GM04504 (cell line): Measurements from ENCODE around the gene RABEP2.
"Not testable (repeated sequence)": the region's sequence is repeated elsewhere in the genome, so short reads cannot be mapped to it uniquely, and the experiment has no call there.

Experiments
- DNase-seq: peaks from one replicate; pipeline ENCODE4 v3.0.0-alpha.2; 2012; ENCODE audit warnings: low read depth

Gene RABEP2, protein sequence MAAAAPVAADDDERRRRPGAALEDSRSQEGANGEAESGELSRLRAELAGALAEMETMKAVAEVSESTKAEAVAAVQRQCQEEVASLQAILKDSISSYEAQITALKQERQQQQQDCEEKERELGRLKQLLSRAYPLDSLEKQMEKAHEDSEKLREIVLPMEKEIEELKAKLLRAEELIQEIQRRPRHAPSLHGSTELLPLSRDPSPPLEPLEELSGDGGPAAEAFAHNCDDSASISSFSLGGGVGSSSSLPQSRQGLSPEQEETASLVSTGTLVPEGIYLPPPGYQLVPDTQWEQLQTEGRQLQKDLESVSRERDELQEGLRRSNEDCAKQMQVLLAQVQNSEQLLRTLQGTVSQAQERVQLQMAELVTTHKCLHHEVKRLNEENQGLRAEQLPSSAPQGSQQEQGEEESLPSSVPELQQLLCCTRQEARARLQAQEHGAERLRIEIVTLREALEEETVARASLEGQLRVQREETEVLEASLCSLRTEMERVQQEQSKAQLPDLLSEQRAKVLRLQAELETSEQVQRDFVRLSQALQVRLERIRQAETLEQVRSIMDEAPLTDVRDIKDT

DNA sequence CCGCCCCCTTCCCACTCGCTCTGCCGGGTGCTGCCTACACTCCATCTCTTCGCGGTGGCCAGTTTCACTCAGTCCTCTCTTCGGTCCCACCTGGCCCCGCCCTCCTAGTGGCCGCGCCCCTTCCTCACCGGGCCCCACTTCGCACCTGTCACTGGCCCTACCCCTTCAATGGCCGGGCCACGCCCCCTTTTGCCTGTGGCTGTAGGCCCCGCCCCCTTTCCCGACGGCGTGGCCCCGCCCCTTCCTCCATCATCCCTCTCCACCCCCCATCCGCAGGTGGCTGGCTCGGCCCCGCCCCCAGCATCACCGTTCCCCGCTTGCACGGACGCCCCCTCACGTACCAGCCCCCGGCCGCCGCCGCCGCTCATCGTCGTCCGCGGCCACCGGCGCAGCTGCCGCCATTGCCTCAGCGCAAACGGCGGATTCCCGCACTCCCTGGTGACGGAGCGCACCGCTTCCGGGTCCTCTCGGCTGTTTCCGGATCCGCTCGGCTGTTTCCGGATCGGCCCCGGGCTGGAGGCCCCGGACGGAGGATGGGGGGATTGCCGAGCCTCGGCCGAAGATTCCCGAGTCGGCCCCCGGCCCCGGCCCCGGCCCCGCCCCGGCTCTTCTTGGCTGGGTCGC is at the start of gene RABEP2:
Gene RABEP2 (minus strand): TSS at position 477 of the 624 bp plus-strand sequence. CDS start 75 bp downstream, at position 402.
- peak; percentile 74 for DNase-seq

DNA sequence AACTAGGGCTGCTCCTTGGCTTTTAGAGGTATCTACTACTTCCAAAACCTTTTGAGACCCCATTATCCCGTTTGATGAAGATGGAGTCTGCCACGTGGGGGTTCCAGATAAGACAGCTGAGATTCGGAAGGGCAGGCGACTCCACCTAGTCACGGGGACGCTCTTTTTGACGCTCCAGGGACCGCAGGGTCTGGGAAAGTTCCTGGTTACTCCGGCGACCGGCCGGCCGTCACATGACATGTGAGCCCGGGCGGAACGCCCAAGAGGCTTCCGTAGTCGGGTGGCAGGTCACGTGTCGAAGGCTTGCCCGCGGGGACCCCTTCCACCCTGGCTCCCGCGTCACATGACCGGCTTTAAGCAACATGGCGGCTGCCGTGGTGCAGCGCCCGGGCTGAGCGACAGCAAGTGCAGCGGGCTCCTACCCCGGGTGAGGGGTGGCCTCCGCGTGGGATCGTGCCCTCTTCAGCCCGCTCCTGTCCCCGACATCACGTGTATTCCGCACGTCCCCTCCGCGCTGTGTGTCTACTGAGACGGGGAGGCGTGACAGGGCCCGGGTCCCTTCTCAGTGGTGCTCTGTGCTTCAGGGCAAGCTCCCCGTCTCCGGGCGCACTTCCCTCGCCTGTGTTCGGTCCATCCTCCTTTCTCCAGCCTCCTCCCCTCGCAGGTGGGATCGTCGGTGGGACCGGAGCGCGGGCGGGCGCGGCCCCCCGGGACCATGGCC is 49.6 kb upstream of the RABEP2 start, which contains the start of gene SPNS1:
Gene SPNS1 (plus strand): TSS at position 342 of the 721 bp plus-strand sequence. CDS start 374 bp downstream, at position 716.
- DNase-seq: peak; percentile 91

DNA sequence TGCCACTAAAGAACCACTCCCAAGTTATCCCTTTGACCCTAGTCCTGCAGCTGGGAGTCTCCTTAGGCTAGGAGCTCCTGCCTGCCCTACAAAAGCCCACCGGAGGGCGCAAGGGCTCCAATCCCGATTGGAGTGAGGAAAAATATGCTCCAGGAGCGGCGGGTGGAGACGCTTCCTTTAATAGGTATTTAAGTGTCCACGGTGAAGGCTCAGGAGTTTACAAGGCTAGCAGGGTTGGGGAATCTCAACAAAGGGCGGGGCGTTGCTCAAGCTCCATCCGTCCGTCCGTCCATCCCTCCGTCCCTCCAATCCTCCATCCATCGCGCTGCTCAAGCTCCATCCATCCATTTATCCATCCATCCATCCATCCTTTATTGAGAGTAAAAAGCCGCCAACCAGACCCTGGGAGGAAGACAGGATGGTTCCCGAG is 49.0 kb upstream of the RABEP2 start:
- DNase-seq: peak; percentile 45

DNA sequence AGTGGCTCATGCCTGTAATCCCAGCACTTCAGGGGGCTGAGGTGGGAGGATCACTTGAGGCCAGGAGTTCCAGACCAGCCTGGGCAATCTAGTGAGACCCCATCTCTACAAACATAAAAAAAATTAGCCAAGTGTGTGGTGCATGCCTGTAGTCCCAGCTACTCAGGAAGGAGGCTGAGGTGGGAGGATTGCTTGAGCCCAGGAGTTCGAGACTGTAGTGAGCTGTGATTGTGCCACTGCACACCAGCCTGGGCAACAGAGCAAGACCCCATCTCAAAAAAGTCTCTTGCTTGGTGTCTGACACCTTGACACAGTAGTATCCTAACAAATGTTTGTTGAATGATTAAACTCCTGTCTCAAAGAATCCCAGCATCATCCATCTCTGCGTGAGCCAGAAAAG is 44.7 kb upstream of the RABEP2 start:
- not testable (repeated sequence) for DNase-seq

DNA sequence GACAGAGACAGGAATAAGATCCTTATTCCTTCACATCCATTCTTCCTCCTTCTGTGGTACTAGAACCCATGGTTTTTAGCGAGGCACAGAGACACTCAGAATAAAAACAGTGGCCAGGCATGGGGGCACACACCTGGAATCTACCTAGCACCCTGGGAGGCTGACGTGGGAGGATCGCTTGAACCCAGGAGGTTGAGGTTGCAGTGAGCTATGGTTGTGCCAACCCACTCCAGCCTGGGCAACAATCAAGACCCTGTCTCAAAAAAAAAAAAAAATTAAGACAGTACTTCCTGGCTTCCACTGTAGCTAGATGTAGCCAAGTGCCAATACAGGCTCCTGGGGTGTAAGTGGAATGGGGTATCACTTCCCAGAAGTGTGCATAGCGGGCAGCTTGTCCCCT is 42.1 kb upstream of the RABEP2 start:
- no peak for DNase-seq

DNA sequence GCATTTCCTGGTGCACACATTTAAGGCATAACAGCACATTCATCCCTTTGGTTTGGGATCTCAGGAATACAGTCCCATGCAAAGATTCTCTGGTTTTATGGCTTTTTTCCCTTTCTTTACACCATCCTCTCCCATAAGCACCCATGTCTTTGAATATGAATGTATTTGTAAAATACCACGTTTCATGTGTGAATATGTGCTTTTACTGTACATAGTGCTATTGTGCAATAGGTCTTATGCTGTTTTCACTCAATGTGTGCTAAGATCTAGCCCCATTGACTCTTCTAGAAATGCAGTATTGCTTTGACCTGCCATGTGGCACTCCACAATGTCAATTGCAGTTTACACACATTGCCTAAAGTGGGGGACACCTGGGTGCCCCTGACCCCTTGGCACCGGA is 39.5 kb upstream of the RABEP2 start:
- no peak for DNase-seq

DNA sequence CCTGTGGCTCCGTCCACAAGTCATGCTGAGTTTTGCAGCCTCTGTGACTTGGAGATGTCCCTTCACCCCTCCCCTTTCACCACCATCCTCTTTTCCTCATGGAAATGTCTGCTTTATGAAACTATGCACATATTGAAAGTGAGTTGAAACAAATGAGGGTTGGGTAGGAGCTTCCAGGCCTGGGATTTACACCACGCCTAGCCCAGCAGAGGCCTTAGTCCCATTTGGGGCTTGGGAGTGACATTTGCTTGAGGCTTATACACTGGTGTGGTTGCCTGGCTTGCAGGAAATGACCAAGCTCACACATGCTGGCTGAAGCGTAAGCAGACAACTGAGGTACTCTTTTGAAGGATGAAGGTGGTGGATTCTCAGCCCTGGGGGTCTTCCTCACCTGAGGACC is 39.0 kb upstream of the RABEP2 start:
- no peak for DNase-seq

DNA sequence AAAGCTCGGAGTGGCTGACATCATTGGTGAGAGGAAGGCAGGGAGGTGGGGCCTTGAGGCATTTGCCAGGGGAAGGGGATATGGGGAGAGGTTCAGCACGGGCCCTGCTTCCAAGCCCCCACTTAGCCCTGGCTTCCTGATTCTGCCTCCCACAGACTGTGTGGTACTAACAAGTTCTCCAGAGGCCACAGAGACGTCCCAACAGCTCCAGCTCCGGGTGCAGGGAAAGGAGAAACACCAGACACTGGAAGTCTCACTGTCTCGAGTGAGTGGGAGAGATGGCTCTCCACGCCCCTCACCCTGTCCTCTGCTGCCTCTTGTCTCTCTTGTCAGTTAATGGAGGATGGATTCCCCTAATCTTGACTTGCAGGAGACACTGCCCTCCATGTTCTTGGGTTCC is 33.8 kb upstream of the RABEP2 start:
- no peak for DNase-seq

DNA sequence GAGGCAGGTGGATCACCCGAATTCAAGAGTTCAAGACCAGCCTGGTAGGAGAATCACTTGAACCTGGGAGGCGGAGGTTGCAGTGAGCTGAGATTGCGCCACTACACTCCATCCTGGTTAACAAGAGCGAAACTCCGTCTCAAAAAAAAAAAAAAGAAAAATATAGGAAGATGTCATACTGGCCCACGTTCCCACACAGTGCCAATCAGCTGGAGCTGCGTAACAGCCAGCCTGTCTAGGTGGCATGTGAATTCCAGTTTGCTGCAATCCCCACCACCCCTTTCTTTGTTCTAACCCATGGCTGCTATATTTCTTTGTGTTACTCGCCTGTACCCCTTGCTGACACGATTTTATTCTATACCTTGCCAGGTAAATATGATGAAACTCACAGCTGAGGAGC is 33.2 kb upstream of the RABEP2 start:
- no peak for DNase-seq

DNA sequence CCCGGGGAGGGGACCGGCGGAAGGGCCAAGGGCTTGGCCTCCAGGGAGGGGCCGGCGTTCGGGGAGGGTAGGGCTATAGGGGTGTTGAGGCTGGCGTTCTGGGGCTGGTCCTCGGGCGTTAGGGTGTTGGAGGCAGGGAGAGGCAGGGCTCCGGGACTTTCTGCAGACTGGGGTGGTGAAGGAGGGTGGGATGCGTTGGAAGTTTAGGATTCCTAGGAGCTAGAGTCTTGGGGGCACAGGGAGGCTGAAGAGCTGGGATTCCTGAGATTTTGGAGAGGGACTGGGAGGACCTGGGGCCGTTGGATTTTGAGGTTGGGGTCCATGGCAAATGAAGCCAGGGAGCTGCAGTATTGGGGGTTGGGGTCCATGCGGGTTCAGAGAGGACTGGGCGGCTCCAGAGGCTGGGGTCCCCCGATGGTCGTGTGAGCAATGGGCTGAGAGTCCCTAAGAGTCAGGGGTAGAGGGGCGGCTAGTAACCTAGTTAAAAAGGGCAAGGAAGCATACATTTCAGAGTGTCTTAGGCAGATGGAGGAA is 26.4 kb upstream of the RABEP2 start:
- DNase-seq: no peak

DNA sequence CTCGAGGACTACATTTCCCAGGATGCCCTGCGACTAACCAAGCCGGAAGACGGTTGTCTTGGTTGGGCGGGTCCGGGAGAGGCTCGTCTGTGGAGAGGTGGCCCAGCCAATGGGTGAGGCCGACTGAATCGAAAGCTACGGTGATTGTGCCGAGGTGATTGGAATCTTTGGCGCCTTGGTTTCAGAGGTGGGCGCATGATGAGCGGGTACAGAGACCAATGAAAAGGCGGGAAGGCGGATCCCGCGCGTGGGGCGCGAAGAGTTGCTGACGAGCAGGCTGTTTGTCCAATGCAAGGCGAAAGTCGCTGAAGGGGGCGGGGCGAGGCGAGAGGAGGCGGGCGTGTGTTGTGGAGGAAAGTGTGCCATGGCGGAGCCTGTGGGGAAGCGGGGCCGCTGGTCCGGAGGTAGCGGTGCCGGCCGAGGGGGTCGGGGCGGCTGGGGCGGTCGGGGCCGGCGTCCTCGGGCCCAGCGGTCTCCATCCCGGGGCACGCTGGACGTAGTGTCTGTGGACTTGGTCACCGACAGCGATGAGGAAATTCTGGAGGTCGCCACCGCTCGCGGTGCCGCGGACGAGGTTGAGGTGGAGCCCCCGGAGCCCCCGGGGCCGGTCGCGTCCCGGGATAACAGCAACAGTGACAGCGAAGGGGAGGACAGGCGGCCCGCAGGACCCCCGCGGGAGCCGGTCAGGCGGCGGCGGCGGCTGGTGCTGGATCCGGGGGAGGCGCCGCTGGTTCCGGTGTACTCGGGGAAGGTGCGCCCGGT is 25.8 kb upstream of the RABEP2 start, which contains the start of gene NFATC2IP:
Gene NFATC2IP (plus strand): TSS at position 290 of the 762 bp plus-strand sequence. CDS start 75 bp downstream, at position 365.
- DNase-seq: peak; percentile 100

DNA sequence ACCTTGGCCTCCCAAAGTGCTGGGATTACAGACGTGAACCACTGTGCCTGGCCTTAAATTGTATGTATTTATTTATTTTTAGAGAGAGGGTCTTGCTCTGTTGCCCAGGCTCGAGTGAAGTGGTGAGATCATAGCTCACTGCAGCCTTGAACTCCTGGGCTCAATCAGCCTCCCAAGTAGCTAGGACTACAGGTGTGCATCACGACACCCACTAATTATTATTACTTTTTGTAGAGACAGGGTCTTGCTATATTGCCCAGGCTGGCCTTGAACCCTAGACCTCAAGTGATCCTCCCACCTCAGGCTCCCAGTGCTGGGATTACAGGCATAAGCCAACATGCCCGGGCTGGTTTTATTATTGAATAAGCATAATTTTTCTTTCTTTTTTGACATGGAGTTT is 21.6 kb upstream of the RABEP2 start:
- no peak for DNase-seq

DNA sequence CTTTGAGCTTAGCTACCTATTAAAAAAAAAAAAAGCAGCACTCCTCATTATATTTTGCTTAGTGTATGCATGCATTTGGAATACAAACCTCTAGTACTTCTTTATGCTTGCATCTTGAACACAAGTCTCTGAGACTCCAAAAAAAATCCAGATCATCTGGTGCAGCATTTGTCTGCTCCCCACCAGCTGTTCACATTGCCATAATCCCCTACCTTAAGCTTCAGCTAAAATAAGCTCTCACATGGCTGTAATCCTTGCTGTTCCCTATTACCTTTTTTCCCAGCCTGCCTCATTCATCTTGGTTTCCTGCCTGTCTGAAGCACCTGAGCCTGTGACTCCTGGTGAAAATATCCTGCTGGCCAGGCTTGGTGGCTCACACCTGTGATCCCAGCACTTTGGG is 18.2 kb upstream of the RABEP2 start:
- no peak for DNase-seq

DNA sequence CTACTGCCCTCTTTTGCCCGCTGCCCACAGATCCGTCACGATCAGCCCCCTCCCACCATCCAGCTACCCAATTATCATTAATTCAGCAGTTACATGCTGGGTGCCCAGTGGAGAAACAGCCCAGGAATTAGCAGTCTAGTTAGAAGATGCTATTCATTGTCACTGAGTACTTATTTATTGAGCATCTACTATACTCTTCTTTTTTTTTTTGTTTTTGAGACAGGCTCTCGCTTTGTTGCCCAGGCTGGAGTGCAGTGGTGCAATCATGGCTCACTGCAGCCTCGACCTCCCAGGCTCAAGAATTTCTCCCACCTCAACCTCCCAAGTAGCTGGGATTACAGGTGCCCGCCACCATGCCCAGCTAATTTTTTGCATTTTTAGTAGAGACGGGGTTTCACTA is 14.8 kb upstream of the RABEP2 start:
- DNase-seq: not testable (repeated sequence)

DNA sequence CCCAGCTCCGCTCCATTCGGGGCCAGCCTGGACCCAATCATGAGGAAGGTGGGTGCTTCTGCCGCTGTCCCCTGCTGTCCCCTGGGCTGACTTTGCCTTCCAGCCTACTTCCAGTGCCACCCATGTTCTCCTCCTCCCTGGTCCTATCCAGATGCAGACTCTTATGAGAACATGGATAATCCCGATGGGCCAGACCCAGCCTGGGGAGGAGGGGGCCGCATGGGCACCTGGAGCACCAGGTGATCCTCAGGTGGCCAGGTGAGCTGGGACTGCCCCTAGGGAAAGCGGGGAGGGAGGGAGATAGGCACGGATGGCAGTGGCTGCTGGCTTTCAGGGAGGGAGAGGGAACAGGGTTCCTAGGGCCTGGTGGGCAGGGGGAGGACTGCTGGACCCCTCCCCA is 13.7 kb upstream of the RABEP2 start:
- no peak for DNase-seq

DNA sequence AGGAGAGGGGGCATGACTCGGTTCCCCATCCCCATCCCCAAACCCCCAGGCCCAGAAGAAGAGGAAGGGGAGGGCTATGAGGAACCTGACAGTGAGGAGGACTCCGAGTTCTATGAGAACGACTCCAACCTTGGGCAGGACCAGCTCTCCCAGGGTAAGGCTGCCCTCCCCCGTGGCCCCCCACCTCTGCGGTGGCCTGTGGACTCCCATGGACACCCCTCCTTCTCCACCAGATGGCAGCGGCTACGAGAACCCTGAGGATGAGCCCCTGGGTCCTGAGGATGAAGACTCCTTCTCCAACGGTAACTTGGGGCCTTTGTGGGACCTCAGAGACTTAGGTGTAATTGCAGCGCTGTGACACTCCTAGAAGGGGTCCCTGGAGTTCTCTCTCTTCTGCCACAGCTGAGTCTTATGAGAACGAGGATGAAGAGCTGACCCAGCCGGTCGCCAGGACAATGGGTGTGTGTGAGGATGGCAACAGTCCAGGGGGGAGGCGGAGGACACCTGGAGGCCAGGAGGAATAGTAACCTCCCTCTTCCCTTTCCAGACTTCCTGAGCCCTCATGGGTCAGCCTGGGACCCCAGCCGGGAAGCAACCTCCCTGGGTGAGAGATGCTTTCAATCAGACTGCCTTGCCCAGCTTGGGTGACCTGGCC is 12.3 kb upstream of the RABEP2 start:
- DNase-seq: no peak

DNA sequence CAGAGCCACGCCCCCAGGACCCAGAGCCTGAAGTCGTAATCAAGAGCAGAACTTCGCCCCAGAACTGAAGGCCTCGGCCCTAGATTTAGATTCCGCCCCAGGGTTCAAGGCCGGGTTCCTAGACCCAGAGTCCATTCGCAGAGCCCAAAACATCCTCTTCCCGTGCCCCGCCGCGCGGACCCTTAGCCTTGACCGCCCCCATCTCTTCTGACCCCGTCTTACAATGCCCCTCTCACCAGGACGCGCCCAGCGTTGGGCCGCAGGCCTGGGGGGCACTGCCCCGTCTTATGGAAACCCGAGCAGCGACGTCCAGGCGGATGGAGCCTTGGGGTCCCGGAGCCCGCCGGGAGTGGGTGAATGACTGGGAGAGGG is 11.7 kb upstream of the RABEP2 start:
- no peak for DNase-seq

DNA sequence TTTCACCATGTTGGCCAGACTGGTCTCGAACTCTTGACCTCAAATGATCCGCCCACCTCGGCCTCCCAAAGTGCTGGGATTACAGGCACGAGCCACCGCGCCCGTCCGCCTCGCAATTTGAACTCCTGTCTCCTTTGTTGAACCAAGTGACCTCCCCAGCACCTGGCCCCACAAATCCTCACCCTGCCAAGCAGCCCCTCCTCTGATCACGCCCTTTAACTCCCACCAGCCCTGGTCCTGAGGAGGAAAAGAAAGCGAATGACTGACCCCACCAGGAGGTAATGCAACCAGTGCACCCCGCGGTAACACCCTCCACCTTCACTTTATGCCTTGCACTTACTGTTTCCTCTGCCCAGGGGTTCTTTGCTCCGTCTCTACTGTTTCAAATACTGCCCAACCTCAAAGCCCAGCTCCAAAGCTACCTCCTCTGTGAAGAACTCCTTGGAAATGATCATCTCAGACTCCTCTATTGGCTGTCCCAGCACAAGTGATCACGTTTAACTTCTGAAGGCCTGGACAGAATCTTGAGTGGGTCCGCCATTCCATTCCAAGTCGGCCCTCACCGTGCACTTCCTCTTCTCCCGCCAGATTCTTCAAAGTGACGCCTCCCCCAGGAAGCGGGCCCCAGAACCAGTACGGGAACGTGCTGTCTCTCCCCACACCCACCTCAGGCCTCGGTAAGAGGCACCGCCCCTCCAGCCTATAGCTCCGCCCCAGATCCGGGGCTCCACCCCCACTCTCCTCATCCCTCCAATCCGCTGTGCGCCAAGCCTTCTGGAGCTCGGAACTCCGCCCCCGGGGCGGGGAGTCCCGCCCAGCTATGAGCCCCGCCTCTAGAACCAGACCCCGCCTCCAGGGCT is 11.1 kb upstream of the RABEP2 start:
- DNase-seq: no peak

DNA sequence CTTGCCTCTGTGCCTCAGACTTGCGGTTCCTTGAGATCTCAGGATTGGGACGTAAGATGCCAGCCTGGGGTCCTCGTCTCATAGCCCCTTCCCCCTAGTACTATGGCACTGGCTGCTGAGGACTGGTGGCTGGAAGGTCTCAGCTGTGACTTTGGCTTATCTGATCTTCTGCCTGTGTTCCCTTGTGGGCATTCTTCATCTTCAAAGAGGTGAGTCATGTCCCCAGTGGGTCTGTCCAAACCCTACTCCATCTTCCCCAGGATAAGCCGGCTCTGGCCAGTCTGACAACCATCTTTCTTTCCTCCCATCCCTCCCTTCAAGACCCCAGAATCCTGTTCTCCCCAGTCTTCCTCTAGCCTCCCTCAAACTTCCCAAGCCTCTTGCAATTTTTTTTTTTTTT is 10.3 kb upstream of the RABEP2 start:
- DNase-seq: no peak

DNA sequence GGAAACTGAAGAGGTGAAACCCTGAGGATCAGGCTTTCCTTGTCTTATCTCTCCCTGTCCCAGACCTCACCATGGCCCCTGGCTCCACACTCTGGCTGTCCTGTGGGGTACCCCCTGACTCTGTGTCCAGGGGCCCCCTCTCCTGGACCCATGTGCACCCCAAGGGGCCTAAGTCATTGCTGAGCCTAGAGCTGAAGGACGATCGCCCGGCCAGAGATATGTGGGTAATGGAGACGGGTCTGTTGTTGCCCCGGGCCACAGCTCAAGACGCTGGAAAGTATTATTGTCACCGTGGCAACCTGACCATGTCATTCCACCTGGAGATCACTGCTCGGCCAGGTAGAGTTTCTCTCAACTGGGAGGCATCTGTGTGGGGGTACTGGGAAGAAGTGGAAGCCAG is 8.1 kb upstream of the RABEP2 start:
- DNase-seq: no peak
